Left lung (tissue), 10 donors: ENCODE measurements around the gene SPEN. TPM values are rescaled to one million over a fixed set of nuclear protein-coding genes. Genes with fewer than 3 reads are reported as not detected.
"Not testable (repeated sequence)": the region's sequence is repeated elsewhere in the genome, so short reads cannot be mapped to it uniquely, and the experiment has no call there.

Experiments used
- ATAC-seq: fragments of 200-7000 bp; cut with Tn5 transposase; one replicate; pipeline ENCODE4 v1.9.1; 2020; ENCODE audit warnings: moderate library complexity
- DNase-seq, 4 donors: peaks; one replicate each; pipeline ENCODE4 v3.0.0-alpha.2; 2013 to 2020
- H3K27ac ChIP-seq, 2 donors: fragments of 200-600 bp; sonication (generic) in 1 of 2; one replicate each; pipeline versions ENCODE4 v1.5.0 to v1.8.0; 2020 to 2021
- H3K27me3 ChIP-seq, 2 donors: fragments of 200-600 bp; sonication (generic) in 1 of 2; one replicate each; pipeline versions ENCODE4 v1.5.0 to v1.8.0; 2020 to 2021
- H3K36me3 ChIP-seq, 2 donors: fragments of 200-600 bp; sonication (generic) in 1 of 2; one replicate each; pipeline versions ENCODE4 v1.5.0 to v1.8.0; 2020 to 2021
- H3K4me1 ChIP-seq, 2 donors: fragments of 200-600 bp; one replicate each; pipeline ENCODE4 v1.8.0; 2021
- H3K4me3 ChIP-seq, 2 donors: fragments of 200-600 bp; sonication (generic) in 1 of 2; one replicate each; pipeline versions ENCODE4 v1.5.0 to v1.8.0; 2020 to 2021; ENCODE audit warnings: mild to moderate bottlenecking in 1 of 2
- H3K9me3 ChIP-seq, 2 donors: fragments of 200-600 bp; sonication (generic) in 1 of 2; one replicate each; pipeline versions ENCODE4 v1.5.0 to v1.8.0; 2020 to 2021
- CTCF ChIP-seq, 2 donors: fragments of 200-600 bp; sonication (generic) in 1 of 2; IDR thresholded peaks; one replicate each; pipeline versions ENCODE4 v1.5.0 to v1.8.0; 2021; ENCODE audit warnings: antibody characterized with exemption in 2 of 2
- intact Hi-C, 2 donors: fragments of 100-400 bp; cut with DNase I; formaldehyde crosslinking; loops; one replicate each; pipeline versions ENCODE4 v1.11.2 to v1.14.2; 2022
- polyA plus RNA-seq, 6 donors: library from polyadenylated mRNA; unstranded; fragments of 120-200 nt; gene quantifications; one replicate each; pipeline ENCODE4 v1.2.1, GENCODE V29; 2013; ENCODE audit not compliant: insufficient read length in 6 of 6
- total RNA-seq, 2 donors: library from RNA; stranded (reverse); fragmentation: NEBNext Ultra II Directional; extraction: Animal tissue kit (Norgen Biotek cat#: 25700); gene quantifications; one replicate each; pipeline ENCODE4 v1.2.1, GENCODE V29; 2021
- donor health status: DM: no; HTN: yes; CAD: no.
- donor health status: DM: no; HTN: no; CAD: no.

SPEN gene
- total and polyA plus RNA-seq, 8 donors, result 37.2 to 71.4 (median 63.3) TPM

DNA sequence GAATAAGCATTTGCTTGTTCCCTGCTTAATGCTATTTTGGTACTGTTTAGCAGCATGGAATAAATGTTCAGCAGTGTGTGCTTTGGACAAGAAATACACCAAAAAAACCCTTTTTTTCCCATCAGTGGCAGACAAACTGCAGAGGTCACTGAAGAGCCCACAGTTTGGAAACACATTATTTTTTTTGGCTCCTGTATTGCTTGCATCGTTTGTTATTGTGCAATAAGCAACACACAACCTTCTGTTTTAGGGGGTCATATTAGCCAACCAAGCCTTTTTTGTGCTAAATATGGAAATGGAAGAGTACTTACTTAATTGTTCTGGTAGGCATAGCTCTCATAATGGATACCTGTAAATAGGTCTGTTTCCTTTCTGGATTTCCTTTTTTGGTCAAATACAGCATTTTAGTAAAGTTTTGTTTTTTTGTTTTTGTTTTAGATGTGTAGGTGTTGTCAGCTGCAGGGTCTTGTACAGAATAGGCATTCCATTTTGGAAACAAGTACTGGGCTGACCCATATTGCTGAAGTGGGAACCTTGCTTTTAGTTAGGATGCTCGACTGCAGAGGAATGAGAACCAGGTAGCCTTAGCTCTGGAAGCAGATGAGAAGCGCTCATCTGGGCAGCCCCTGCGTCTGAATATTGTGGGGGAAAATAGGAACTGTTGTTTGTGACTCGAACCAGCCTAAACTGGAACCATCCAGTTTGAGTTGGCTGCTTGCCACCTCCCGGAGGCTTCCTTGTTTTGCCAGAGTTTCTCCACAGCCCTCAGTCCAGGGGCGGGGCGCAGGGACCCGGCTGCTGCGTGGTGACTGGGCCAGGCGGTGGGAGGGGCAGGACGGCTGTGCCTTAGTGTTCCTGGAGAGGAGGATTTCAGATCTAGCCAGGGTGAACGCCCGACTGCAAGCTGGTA is 38.4 kb downstream of the SPEN start:
- H3K4me3 ChIP-seq, result peak overlapping the region; percentile 24 to 31
- no peaks in the 10 kb centered on the region for H3K27me3 ChIP-seq
- DNase-seq, result peak; percentile 97 to 99 (median 98)
- peak; percentile 99 for ATAC-seq
- intact Hi-C loops, result no loop called here
- H3K36me3 ChIP-seq, result peaks cover 0 to 6% of the 10 kb centered on the region in 2 donors
- no peaks in the 10 kb centered on the region for H3K9me3 ChIP-seq
- H3K27ac ChIP-seq, result peak overlapping the region; percentile 90 to 92
- peaks cover 26 to 60% of the 10 kb centered on the region in 2 donors for H3K4me1 ChIP-seq
- no peak for TF ChIP-seq CTCF (IDR thresholded peaks at IDR 0.05)

- peak overlapping the region; percentile 24 to 31 for H3K4me3 ChIP-seq
- H3K27ac ChIP-seq, result peak overlapping the region; percentile 90 to 92
- H3K4me1 ChIP-seq, result peaks cover 26 to 62% of the 10 kb centered on the region in 2 donors
- intact Hi-C loops, result no loop called here
- peaks cover 0 to 6% of the 10 kb centered on the region in 2 donors for H3K36me3 ChIP-seq
- DNase-seq, result no peak
- no peak for TF ChIP-seq CTCF (IDR thresholded peaks at IDR 0.05)
- no peaks in the 10 kb centered on the region for H3K9me3 ChIP-seq
- H3K27me3 ChIP-seq, result no peaks in the 10 kb centered on the region
- ATAC-seq, result peak; percentile 10
Measured at GRCh38 chr1:15886611-15887167, 39.2 kb downstream of the SPEN start.

- H3K36me3 ChIP-seq, H3K27me3 ChIP-seq, DNase-seq, H3K9me3 ChIP-seq, H3K4me3 ChIP-seq, intact Hi-C loops: not testable (repeated sequence)
- ATAC-seq, result peak; percentile 32
- Histone ChIP-seq H3K27ac (peak overlapping the region; percentile 45 to 58), H3K4me1 (peaks cover 14 to 41% of the 10 kb centered on the region in 2 donors)
Measured at GRCh38 chr1:15892857-15893599, 45.5 kb downstream of the SPEN start.

DNA sequence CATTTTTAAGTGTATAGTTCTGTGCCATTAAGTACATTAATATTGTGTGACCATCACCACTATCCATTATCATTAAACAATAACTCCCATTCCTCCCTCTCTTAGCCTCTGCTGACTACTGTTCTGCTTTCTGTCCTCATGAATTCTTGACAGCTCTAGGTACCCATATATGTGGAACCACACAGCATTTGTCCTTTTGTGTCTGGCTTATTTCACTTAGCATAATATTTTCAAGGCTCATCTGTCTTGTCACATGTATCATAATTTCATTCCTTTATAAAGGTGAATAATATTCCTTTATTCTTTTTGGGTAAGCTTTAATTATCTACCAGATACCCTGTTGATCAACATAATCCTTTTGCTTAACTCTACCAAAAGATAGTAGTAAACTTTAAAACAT is 47.7 kb downstream of the SPEN start:
- Histone ChIP-seq H3K27me3 (no peaks in the 10 kb centered on the region), H3K4me3 (no peak overlapping the region), H3K9me3 (no peaks in the 10 kb centered on the region), H3K27ac (no peak overlapping the region), H3K4me1 (peaks cover 14 to 44% of the 10 kb centered on the region in 2 donors), H3K36me3 (peaks cover 0 to 10% of the 10 kb centered on the region in 2 donors)
- TF ChIP-seq CTCF (IDR thresholded peaks at IDR 0.05), result no peak
- intact Hi-C loops, result no loop called here
- no peak for ATAC-seq
- DNase-seq, result no peak

- ATAC-seq, intact Hi-C loops, H3K27ac ChIP-seq, H3K27me3 ChIP-seq, DNase-seq, H3K9me3 ChIP-seq, H3K4me3 ChIP-seq: not testable (repeated sequence)
- peaks cover 14 to 58% of the 10 kb centered on the region in 2 donors for H3K4me1 ChIP-seq
- H3K36me3 ChIP-seq, result peaks cover 0 to 10% of the 10 kb centered on the region in 2 donors
Measured at GRCh38 chr1:15896841-15897610, 49.5 kb downstream of the SPEN start.
